ENCODE measurements around the gene RAD51B. TPM values are rescaled to one million over a fixed set of nuclear protein-coding genes. Genes with fewer than 3 reads are reported as not detected.

Gene RAD51B
- total RNA-seq, 2 experiments from 2014 or later, result 27.4 to 31.6 TPM

- Mint-ChIP-seq H3K36me3 (no peaks in the 10 kb centered on the region), H3K27ac (no peak overlapping the region), H3K4me1 (peaks cover 21% of the 10 kb centered on the region), H3K4me3 (no peak overlapping the region), H3K27me3 (no peaks in the 10 kb centered on the region), H3K9me3 (no peaks in the 10 kb centered on the region)
- DNase-seq, result no peak
These were observed 38.3 kb downstream of the RAD51B start for GRCh38 chr14:67857778-67858350.

- Mint-ChIP-seq H3K4me3 (no peak overlapping the region), H3K36me3 (no peaks in the 10 kb centered on the region), H3K9me3 (no peaks in the 10 kb centered on the region), H3K4me1 (peaks cover 17% of the 10 kb centered on the region), H3K27ac (no peak overlapping the region), H3K27me3 (no peaks in the 10 kb centered on the region)
- no peak for DNase-seq
These were observed 39.7 kb downstream of the RAD51B start for GRCh38 chr14:67859169-67859749.

GRCh38 chr14:67863223-67863622 lies 43.6 kb downstream of the RAD51B start:
- Mint-ChIP-seq H3K36me3 (peaks cover 17% of the 10 kb centered on the region), H3K4me1 (peaks cover 19% of the 10 kb centered on the region), H3K27me3 (no peaks in the 10 kb centered on the region), H3K9me3 (no peaks in the 10 kb centered on the region), H3K27ac (no peak overlapping the region), H3K4me3 (no peak overlapping the region)
- DNase-seq, result no peak

GRCh38 chr14:67875175-67876006 lies 55.8 kb downstream of the RAD51B start:
- Mint-ChIP-seq H3K27me3 (no peaks in the 10 kb centered on the region), H3K4me1 (peaks cover 5% of the 10 kb centered on the region), H3K4me3 (no peak overlapping the region), H3K36me3 (peaks cover 2% of the 10 kb centered on the region), H3K27ac (no peak overlapping the region), H3K9me3 (no peaks in the 10 kb centered on the region)
- DNase-seq, result no peak

GRCh38 chr14:67879026-67879425 lies 59.4 kb downstream of the RAD51B start:
- Mint-ChIP-seq H3K9me3 (no peaks in the 10 kb centered on the region), H3K4me3 (no peak overlapping the region), H3K36me3 (peaks cover 2% of the 10 kb centered on the region), H3K27ac (no peak overlapping the region), H3K27me3 (no peaks in the 10 kb centered on the region), H3K4me1 (peaks cover 20% of the 10 kb centered on the region)
- no peak for DNase-seq

- Mint-ChIP-seq H3K36me3 (peaks cover 2% of the 10 kb centered on the region), H3K4me3 (no peak overlapping the region), H3K27ac (no peak overlapping the region), H3K4me1 (peaks cover 25% of the 10 kb centered on the region), H3K9me3 (no peaks in the 10 kb centered on the region), H3K27me3 (no peaks in the 10 kb centered on the region)
- DNase-seq, result no peak
These were observed 61.6 kb downstream of the RAD51B start for GRCh38 chr14:67881225-67881624.

- no peak for DNase-seq
- peaks cover 22% of the 10 kb centered on the region for H3K4me1 Mint-ChIP-seq
- no peaks in the 10 kb centered on the region for H3K27me3 Mint-ChIP-seq
- H3K27ac Mint-ChIP-seq, result no peak overlapping the region
- peaks cover 4% of the 10 kb centered on the region for H3K36me3 Mint-ChIP-seq
- no peaks in the 10 kb centered on the region for H3K9me3 Mint-ChIP-seq
- no peak overlapping the region for H3K4me3 Mint-ChIP-seq
These were observed 63.5 kb downstream of the RAD51B start for GRCh38 chr14:67882986-67883555.

GRCh38 chr14:67883717-67884116 lies 64.1 kb downstream of the RAD51B start:
- Mint-ChIP-seq H3K4me1 (peaks cover 22% of the 10 kb centered on the region), H3K27me3 (no peaks in the 10 kb centered on the region), H3K9me3 (no peaks in the 10 kb centered on the region), H3K36me3 (peaks cover 4% of the 10 kb centered on the region), H3K4me3 (no peak overlapping the region), H3K27ac (no peak overlapping the region)
- no peak for DNase-seq

GRCh38 chr14:67886191-67886590 lies 66.6 kb downstream of the RAD51B start:
- H3K4me3 Mint-ChIP-seq, result no peak overlapping the region
- peaks cover 3% of the 10 kb centered on the region for H3K36me3 Mint-ChIP-seq
- DNase-seq, result no peak
- H3K4me1 Mint-ChIP-seq, result peaks cover 15% of the 10 kb centered on the region
- H3K27me3 Mint-ChIP-seq, result no peaks in the 10 kb centered on the region
- no peaks in the 10 kb centered on the region for H3K9me3 Mint-ChIP-seq
- no peak overlapping the region for H3K27ac Mint-ChIP-seq

GRCh38 chr14:67887478-67887877 lies 67.9 kb downstream of the RAD51B start:
- Mint-ChIP-seq H3K9me3 (no peaks in the 10 kb centered on the region), H3K27me3 (no peaks in the 10 kb centered on the region), H3K36me3 (peaks cover 3% of the 10 kb centered on the region), H3K4me3 (no peak overlapping the region), H3K27ac (no peak overlapping the region), H3K4me1 (peaks cover 9% of the 10 kb centered on the region)
- no peak for DNase-seq

GRCh38 chr14:67889455-67889854 lies 69.9 kb downstream of the RAD51B start:
- Mint-ChIP-seq H3K27ac (no peak overlapping the region), H3K27me3 (no peaks in the 10 kb centered on the region), H3K9me3 (no peaks in the 10 kb centered on the region), H3K4me1 (peaks cover 3% of the 10 kb centered on the region), H3K4me3 (no peak overlapping the region), H3K36me3 (peaks cover 3% of the 10 kb centered on the region)
- no peak for DNase-seq

GRCh38 chr14:67892466-67893100 lies 73.0 kb downstream of the RAD51B start:
- peaks cover 4% of the 10 kb centered on the region for H3K4me1 Mint-ChIP-seq
- H3K4me3 Mint-ChIP-seq, result no peak overlapping the region
- H3K9me3 Mint-ChIP-seq, result peaks cover 4% of the 10 kb centered on the region
- H3K27ac Mint-ChIP-seq, result no peak overlapping the region
- peaks cover 6% of the 10 kb centered on the region for H3K36me3 Mint-ChIP-seq
- no peak for DNase-seq
- no peaks in the 10 kb centered on the region for H3K27me3 Mint-ChIP-seq

GRCh38 chr14:67900231-67900630 lies 80.7 kb downstream of the RAD51B start:
- H3K27me3 Mint-ChIP-seq, result no peaks in the 10 kb centered on the region
- peaks cover 6% of the 10 kb centered on the region for H3K4me1 Mint-ChIP-seq
- H3K36me3 Mint-ChIP-seq, result peaks cover 21% of the 10 kb centered on the region
- H3K9me3 Mint-ChIP-seq, result peaks cover 18% of the 10 kb centered on the region
- H3K27ac Mint-ChIP-seq, result no peak overlapping the region
- no peak for DNase-seq
- H3K4me3 Mint-ChIP-seq, result no peak overlapping the region

- H3K4me1 Mint-ChIP-seq, result peaks cover 2% of the 10 kb centered on the region
- DNase-seq, result no peak
- H3K4me3 Mint-ChIP-seq, result no peak overlapping the region
- H3K36me3 Mint-ChIP-seq, result peaks cover 17% of the 10 kb centered on the region
- no peaks in the 10 kb centered on the region for H3K27me3 Mint-ChIP-seq
- H3K27ac Mint-ChIP-seq, result no peak overlapping the region
- H3K9me3 Mint-ChIP-seq, result peaks cover 3% of the 10 kb centered on the region
These were observed 88.6 kb downstream of the RAD51B start for GRCh38 chr14:67908052-67908754.
